Astrocyte (in vitro differentiated cells and primary cell): ENCODE data around the gene FBXL13.

Experiments
- EZH2 ChIP-seq: IDR thresholded peaks from 2 replicates; pipeline ENCODE4 v1.6.1; 2012; ENCODE audit warnings: mild to moderate bottlenecking, low read length, inconsistent platforms; ENCODE audit not compliant: insufficient read depth
- TF ChIP-seq, protein P1 (sequence below): IDR thresholded peaks from 2 replicates; pipeline ENCODE4 v1.5.1; 2011; ENCODE audit warnings: low read depth, mild to moderate bottlenecking, inconsistent platforms, low read length, moderate library complexity; ENCODE audit not compliant: insufficient read depth

DNA sequence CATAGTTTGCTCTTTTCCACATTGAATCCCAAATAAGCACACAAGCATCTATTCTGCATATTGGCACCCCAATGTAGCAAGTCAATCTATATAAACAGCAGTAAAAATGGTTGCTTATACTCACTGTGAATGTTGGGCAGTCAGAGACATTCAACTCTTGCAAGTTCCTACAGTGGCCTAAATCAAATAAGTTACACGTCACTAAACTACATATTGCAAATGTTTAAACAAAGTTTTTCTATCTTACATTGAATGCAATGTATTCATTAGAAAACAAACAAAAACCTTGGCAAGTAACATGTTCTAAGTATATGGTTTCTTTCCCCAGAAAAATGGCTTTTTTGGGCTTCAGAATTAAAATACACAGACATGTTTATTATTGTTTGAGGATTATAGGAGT lies 142.8 kb downstream of the FBXL13 start:
- TF ChIP-seq, protein P1, sequence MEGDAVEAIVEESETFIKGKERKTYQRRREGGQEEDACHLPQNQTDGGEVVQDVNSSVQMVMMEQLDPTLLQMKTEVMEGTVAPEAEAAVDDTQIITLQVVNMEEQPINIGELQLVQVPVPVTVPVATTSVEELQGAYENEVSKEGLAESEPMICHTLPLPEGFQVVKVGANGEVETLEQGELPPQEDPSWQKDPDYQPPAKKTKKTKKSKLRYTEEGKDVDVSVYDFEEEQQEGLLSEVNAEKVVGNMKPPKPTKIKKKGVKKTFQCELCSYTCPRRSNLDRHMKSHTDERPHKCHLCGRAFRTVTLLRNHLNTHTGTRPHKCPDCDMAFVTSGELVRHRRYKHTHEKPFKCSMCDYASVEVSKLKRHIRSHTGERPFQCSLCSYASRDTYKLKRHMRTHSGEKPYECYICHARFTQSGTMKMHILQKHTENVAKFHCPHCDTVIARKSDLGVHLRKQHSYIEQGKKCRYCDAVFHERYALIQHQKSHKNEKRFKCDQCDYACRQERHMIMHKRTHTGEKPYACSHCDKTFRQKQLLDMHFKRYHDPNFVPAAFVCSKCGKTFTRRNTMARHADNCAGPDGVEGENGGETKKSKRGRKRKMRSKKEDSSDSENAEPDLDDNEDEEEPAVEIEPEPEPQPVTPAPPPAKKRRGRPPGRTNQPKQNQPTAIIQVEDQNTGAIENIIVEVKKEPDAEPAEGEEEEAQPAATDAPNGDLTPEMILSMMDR: no peak
- no peak for TF ChIP-seq EZH2
